NK-92 (cell line): ENCODE results near the gene TCEANC.
"Not testable (repeated sequence)": the region's sequence is repeated elsewhere in the genome, so short reads cannot be mapped to it uniquely, and the experiment has no call there.

ENCODE experiments used
- DNase-seq: peaks from one replicate; lab custom pipeline; 2025; ENCODE audit not compliant: unreplicated experiment; lab: John Stamatoyannopoulos, UW

Gene TCEANC, protein sequence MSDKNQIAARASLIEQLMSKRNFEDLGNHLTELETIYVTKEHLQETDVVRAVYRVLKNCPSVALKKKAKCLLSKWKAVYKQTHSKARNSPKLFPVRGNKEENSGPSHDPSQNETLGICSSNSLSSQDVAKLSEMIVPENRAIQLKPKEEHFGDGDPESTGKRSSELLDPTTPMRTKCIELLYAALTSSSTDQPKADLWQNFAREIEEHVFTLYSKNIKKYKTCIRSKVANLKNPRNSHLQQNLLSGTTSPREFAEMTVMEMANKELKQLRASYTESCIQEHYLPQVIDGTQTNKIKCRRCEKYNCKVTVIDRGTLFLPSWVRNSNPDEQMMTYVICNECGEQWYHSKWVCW

DNA sequence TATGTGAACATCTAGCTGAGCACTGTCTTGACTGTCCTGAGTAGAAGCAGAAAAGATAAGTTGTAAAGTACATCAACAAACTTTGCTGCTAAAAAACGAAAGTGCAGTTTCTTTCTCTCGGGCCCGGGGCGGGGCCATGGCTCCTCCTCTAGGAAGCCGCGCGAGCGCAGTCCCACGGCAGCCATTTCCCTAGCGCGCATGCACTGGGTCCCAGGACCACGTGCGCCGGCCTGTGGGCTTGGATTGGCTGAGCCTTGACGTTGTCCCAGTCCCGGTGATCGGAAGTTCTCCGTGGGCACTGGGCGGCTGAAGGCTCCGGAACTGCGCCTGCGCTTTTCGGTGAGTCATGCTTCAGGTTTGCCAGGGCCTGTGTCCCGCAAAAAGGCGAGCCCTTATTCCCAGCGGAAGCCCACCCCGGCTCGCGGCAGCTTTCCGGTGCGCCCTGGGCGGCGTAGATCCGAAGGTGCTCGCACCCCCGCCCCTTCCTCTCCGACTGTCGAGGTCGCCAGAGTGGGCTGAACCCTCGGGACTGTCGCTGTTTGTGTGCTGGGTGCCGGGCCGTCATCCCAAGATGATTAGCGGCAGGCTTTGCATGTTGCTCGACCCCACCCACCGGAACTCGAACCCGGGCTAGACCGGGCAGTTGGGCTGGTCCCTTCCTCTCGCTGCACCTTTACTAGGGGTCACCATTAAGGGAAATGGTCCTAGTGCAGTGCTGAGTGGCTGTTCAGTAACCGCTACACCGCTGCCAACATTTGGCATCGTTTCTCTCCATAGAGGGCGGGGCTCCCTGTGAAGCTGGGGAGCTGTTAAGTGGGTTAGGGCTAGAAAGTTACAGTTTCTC, at the start of gene TCEANC:
TSS of gene TCEANC (plus strand) at position 292 of the 844 bp plus-strand sequence. CDS start 9,368 bp downstream, outside the sequence.
- peak; percentile 48 for DNase-seq

DNA sequence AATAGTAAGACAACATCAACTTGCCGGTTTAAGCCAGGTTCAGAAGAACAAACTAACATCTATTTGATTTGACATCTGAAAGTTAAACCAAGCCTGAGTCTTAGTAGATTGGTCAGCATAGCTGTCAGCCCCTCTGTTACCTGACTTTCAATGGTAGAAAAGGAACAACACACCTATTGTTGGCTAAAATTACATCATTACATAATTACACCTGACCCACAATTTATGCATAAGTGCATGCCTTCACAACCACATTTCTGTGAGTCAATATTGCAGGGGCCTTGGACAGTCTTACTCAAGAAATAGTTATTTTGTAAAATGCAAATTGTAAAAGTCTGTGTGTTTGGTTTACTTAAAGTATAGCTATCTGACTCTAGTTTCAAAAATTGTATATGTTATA, 47.3 kb upstream of the TCEANC start:
- no peak for DNase-seq

DNA sequence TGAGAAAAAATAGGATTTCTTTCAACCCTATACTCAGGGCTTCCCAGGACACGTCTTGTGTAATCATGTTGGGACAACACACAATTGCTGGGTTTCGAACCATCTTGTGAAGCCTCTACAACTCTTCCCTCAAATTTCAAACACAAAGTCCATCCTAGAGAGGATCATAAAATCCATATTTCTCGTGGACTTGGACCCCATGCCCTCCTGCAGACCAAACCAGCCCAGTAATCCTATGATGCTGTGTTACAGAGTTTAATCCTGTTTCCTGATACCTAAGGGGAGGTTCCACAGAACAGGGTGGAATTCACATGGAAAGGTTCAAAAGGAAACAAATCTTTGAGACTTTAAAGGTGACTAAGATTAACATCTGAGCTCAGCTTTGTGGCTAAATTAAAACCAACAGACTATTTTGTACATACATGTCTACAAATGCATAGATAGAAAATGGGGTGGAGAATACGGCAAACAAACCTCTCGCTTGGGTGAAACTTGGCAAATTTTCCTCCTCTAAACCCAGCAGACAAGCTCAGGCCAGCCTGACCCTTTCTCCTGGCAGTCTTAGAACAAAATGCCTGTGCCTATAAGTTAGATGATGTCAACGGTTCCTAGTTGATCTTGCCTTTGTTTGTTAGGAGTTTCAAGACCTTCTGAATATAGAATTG, 45.5 kb upstream of the TCEANC start:
- DNase-seq = no peak

DNA sequence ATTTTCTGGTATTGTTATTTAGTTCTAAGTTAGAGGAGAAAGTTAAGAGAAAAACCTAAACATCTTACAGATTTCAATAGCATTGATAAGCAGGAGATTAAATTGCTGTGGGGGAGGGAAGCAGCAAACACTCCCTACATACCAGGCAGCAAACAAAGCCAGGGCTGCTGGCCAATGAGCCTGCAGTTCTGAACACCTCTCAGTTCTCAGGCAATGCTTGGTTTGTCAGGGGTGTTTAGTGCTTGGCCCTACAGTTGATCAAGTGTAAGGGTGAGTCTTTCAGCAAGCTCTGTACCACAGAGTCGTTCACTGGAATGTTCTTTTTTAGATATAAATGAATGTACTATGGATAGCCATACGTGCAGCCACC, 45.0 kb upstream of the TCEANC start:
- DNase-seq = no peak

DNA sequence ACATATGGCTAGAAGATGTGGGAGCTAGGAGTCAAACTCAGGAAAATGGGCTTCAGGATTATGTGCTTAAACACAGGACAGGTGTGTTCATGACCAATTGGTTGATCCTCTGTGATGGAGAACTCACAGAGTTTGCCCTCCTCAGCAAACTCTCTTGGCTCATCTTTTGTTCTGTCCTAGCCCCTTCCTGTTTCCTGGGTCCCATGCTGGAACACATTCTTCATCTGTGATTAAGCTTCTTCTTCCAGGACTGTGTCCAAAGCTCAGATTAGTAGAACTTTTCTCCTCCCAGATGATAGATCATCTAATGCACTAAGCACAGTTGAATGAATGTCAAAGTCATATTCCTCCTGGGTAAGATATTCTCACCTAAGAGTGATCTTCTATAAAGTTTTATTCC, 38.8 kb upstream of the TCEANC start:
- DNase-seq = no peak

DNA sequence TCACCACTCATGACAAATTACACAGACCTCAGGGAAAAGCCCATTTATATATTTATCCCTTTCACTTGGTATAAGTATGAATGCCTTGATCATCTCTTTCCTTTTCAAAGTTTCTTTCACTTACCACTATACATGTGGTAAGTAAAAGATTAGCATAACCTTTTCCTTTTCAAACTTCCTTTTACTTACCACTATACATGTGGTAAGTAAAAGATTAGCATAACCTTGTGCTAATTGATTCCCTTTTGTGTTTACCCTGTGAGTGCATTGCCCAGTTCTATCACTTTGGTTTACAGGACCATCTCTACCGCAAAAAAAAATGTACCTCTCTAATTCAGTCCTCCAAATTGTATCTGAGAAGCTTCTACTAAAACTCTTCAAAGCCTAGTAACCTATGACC, 32.7 kb upstream of the TCEANC start:
- DNase-seq = no peak

DNA sequence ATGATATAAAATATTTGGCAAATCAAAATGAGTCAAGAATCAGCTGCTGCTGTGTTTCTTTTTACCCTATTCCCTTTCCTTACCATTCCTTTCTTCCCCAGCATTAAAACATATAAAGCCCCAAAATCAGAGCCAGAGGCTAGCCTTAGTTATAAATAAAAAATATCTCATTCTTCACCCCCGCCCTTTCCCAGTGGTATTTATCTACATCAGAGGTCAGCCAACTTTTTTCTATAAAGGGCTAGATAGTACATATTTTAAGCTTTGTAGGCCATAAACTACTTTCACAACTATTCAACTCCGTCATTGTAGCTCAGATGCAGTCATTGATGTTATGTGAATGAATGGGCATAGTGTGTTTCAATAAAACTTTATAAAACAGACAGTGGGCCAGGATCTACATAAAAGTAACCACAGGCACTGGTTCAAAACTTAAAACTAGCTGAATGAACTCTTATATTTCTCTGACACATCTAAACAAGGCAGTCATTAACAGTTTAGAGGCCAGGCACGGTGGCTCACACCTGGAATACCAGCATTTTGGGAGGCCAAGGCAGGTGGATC, 30.5 kb upstream of the TCEANC start:
- no peak for DNase-seq

DNA sequence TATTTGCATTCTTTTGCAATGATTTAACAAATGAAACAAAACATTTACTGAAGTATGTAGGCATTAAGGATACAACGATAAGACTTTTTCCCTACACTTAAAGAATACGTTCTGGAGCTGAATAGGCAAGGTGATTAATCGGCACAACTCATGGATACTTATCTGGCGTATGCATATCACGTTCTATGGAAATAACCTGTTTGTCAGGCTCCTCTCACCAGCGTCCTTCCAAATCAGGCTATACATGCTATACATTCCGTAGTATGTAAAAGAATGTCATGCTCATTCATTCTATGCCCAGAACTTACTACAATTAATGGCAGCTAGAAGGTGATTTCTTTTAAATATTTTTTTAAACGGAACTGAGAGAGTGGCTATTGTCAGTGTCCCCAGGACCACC, 25.6 kb upstream of the TCEANC start:
- no peak for DNase-seq

DNA sequence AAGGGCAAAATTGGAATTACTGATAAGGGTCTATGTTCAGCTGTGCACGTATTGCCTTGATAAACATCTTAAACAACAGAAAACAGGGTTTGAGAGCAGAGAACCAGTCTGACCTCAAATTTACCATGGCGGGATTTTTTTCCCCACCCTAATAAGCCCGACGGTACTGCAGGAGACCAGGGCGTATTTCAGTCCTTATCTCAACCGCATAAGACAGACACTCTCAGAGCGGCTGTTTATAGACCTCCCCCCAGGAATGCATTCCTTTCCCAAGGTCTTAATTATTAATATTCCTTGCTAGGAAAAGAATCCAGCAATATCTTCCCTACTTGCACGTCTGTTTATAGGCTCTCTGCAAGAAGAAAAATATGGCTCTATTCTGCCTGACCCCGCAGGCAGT, 15.7 kb upstream of the TCEANC start:
- not testable (repeated sequence) for DNase-seq

DNA sequence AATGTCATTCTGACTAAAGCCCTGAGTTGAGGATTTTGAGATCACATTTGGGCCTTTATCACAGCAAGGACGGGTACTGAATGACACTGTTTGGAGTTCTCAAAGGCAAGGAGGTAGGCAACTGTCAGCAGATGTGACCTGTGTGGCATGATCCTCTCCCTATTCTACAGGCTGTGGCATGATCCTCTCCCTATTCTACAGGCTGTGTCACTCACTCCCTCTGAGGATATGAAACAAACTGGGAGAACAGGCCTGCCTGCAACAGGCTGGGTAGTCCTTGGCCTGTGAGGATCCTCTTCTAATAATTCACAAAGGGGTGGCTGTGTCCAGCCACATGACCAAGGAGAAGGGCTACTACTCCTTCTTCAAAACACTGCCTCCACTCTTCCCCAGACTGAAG, 14.9 kb upstream of the TCEANC start:
- no peak for DNase-seq

DNA sequence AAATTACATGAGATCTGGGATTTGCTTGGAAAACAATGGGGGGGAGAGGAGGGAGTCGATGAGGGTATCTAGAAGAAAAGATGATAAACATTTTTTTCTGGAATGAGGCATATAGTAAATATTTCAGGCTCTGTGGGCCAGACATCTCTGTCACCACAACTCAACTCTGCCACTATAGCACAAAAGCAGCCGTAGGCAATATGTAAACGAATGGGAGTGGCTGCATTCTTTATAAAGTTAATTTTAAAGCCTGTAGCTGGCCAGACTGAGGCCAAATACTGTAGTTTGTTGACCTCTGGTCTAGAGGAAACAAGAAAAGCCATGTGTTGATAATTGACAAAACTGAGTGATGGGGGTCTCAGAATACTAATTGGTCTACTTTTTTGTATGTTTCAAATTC, 14.1 kb upstream of the TCEANC start:
- DNase-seq = no peak

DNA sequence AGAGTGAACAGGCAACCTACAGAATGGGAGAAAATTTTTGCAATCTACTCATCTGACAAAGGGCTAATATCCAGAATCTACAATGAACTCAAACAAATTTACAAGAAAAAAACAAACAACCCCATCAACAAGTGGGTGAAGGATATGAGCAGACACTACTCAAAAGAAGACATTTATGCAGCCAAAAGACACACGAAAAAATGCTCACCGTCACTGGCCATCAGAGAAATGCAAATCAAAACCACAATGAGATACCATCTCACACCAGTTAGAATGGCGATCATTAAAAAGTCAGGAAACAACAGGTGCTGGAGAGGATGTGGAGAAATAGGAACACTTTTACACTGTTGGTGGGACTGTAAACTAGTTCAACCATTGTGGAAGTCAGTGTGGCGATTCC, 11.3 kb upstream of the TCEANC start:
- DNase-seq = not testable (repeated sequence)

DNA sequence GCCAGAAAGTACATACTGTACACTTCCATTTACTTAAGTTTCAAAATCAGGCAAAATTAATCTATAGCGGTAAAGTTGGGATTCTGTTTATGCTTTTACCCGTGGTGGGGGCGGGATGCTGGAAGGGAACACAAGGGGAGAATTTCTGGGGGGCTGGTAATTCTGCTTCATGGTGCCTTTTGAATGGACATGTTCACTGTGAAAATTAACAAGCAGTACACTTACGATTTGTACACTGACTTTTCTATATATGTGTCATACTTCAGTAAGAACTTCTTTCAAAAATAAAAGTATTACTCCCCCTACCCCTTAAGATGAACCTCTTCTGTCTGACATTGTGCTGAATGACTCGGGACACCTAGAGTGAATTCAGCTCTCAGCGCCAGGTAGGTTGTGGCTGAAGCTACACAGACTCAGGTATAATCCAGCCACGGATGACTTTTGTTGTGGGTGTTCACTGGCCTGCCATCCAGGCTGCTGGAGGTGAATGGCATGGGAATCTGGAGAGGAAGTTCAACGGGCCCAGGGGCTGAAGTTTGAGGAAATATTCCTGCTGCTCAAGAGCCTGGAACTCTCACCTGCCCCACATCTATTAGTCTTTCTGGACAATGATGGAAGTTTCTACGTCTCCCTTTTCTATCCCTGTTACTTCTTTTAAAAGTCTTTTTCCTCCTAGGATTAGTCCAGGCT, 7.3 kb upstream of the TCEANC start:
- DNase-seq = no peak

DNA sequence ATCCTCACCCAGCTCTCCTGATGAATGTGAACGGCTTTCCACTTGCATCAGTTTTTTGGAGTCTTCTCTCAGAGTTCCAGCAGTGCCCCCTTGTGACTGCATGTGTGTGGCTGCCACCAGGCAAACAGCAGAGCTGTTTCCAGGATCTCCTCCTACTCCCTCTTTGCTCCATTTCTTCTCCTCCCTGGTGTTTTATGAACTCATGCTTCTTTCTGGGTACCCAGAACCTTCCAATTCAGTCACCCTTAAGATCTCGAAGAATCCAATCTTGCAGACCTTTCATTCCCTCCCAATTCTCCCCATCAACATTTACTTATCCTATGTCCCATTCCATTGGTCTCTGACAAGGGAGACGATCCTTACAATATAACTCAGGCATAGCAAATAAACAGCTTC, 6.8 kb upstream of the TCEANC start:
- no peak for DNase-seq

DNA sequence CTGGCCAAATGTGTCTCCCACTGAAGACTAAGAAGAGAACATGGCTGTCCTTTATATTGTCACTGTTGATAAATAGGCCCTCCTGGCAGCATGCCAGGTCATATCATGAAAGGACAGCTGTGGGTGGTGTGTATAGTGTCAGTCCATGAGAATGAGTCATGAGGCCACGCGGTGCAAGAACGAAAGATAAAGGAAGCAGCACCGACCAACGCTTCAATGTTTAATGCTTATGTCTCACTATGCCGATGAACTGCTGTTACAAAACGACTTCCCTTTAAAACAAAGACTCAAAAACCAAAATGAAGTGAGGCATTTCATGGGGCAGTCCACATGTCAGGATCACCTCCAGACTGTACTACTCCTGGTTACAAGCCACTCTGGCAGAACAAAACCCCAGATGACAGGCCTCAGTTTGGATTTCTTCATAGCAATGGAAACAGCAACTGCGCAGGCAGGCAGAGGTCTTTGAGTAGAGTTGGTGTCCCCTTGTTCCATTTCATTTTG, 5.2 kb upstream of the TCEANC start:
- no peak for DNase-seq

DNA sequence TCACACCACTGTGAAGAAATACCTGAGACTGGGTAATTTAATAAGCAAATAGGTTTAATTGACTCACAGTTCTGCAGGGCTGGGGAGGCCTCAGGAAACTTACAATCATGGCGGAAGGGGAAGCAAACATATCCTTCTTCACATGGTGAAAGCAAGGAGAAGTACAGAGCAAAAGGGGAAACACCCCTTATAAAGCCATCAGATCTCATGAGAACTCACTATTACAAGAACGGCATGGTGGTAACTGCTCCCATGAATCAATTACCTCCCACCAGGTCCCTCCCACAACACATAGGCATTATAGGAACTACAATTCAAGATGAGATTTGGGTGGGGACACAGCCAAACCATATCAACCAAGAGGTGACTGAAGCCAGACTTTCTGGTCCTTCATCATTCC, 4.6 kb upstream of the TCEANC start:
- DNase-seq = not testable (repeated sequence)

DNA sequence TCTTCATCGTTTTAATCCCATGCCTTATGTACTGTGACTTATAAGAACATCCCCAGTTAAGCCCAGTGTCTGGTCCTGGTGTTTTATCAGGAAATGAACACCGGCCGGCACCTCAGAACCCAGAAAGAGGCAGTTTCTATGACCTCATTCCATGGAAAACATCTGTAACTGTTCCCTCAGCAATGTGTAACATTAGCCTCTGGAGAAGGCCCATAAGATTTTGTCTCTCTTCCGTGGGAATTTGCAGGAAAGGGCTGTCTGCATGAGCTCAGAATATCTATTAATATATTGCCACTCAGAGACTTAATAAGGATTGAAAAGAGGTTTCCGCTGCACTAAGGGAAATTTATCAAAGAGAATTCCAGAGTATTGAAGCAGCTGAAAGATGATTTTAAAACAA, 3.1 kb upstream of the TCEANC start:
- no peak for DNase-seq

DNA sequence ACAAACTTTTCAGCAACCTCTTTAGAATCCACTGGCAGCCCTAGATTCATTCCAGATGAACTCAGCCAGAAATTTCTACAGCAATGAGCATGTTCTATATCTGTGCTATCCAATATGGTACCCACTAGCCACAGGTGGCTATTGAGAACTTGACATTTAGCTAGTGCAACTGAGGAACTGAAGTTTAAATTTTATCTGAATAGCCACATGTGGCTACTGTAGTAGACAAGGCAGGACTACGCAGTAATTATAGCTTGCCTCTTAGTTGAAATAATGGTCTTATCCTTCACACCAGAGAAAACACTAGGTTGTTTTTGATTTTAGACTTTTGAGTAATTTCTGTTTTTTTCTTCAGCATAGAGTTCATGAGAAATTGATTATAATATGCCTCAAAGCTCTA, 2.6 kb upstream of the TCEANC start:
- no peak for DNase-seq

DNA sequence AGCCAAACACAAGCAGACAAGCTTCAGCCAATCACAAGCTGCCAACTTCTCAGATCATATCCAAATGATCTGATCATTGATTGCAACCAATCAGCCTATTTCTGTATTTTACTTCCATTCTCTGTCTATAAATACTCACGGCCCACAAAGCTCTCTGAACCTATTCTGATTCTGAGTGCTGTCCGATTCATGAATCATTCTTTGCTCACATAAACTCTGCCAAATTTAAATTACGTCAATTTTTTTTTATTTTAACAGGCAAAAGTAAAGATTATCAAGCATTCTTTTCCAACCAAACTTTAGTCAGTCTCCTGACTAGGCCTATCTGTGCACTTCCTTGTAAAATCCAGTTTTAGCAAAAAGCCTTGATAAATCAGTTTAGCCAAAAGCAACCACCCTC, 1.8 kb upstream of the TCEANC start:
- no peak for DNase-seq

DNA sequence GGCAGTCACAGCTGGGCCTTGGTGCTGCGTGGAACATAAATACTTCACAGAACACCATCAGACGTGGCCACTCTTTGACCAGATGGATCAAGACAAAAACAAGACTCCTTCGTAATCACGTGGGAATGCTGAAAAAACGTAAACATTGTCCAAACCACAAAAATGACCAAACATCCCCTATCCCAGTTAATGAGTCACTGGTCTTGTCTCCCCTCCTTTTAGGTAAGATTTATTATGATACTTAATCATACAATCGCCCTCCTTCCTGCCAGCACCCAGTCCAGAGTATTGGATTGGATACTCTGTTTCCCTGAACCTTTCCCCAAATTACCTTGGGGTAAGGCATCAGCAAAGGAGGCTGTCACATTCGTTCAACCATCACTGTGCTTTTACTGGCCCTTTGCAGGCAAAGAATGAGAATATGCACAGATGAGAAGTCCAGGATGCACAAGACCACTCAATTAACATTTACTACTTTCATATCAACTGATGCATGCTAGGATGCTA, 601 bp upstream of the TCEANC start:
- DNase-seq = no peak

DNA sequence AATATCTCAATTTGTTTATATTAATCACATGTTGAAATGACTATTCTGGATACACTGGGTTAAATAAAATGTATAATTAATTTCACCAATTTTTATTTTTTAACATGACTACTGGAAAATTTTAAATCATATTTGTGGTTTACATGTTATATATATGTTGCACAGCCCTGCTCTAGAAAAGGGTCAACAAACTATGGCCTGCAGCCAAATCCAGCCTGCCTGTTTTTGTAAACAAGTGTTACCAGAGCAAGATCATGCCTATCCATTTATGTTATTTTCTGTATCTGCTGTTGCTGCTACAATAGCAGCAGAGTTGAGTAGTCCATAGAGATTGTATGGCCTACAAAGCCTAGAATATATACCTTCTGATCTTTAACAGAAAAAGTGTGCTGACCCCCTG, 1.2 kb downstream of the TCEANC start:
- DNase-seq = no peak
